ENCODE data around the gene RENBP.

RENBP gene

GRCh38 chrX:153968255-153968654 is 23.8 kb upstream of the RENBP start:
- Histone ChIP-seq H3K9ac (ENCODE audit: low read length) (peak overlapping the region; percentile 60), H3K9me2 (replicated peaks; ENCODE audit: insufficient read depth, low read length) (no peaks in the 10 kb centered on the region), H3K79me2 (ENCODE audit: low read length) (peaks cover 80% of the 10 kb centered on the region), H3K4me2 (ENCODE audit: low read depth, low read length) (peak overlapping the region; percentile 88), H3F3A (ENCODE audit: insufficient read depth, low read length) (peaks cover 33% of the 10 kb centered on the region), H3K27me3 (replicated peaks; ENCODE audit: insufficient read depth, low read length) (no peaks in the 10 kb centered on the region), H3K9me3 (replicated peaks; ENCODE audit: insufficient read depth, low read length) (no peaks in the 10 kb centered on the region), H4K20me1 (ENCODE audit: insufficient read depth, low read length) (peaks cover 23% of the 10 kb centered on the region), H2AFZ (ENCODE audit: low read length) (no peak overlapping the region), H3K4me1 (ENCODE audit: low read length) (peaks cover 15% of the 10 kb centered on the region; the same call in 1 of the 2 replicates), H3K4me3 (ENCODE audit: low read length) (peak overlapping the region; percentile 94), H3K27ac (ENCODE audit: low read length) (peak overlapping the region; percentile 69; the same call in 1 of the 2 replicates), H3K36me3 (replicated peaks; ENCODE audit: insufficient read depth, low read length) (no peaks in the 10 kb centered on the region)
- TF ChIP-seq, protein P1, sequence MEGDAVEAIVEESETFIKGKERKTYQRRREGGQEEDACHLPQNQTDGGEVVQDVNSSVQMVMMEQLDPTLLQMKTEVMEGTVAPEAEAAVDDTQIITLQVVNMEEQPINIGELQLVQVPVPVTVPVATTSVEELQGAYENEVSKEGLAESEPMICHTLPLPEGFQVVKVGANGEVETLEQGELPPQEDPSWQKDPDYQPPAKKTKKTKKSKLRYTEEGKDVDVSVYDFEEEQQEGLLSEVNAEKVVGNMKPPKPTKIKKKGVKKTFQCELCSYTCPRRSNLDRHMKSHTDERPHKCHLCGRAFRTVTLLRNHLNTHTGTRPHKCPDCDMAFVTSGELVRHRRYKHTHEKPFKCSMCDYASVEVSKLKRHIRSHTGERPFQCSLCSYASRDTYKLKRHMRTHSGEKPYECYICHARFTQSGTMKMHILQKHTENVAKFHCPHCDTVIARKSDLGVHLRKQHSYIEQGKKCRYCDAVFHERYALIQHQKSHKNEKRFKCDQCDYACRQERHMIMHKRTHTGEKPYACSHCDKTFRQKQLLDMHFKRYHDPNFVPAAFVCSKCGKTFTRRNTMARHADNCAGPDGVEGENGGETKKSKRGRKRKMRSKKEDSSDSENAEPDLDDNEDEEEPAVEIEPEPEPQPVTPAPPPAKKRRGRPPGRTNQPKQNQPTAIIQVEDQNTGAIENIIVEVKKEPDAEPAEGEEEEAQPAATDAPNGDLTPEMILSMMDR (IDR thresholded peaks at IDR 0.05; ENCODE audit: low read length) = no peak
- TF ChIP-seq EZH2phosphoT487 (IDR thresholded peaks at IDR 0.05; ENCODE audit: low read length) = no peak
- no peak for TF ChIP-seq EZH2 (optimal IDR thresholded peaks at IDR 0.05; ENCODE audit: low read depth, low read length)
- no peak for DNase-seq

DNA sequence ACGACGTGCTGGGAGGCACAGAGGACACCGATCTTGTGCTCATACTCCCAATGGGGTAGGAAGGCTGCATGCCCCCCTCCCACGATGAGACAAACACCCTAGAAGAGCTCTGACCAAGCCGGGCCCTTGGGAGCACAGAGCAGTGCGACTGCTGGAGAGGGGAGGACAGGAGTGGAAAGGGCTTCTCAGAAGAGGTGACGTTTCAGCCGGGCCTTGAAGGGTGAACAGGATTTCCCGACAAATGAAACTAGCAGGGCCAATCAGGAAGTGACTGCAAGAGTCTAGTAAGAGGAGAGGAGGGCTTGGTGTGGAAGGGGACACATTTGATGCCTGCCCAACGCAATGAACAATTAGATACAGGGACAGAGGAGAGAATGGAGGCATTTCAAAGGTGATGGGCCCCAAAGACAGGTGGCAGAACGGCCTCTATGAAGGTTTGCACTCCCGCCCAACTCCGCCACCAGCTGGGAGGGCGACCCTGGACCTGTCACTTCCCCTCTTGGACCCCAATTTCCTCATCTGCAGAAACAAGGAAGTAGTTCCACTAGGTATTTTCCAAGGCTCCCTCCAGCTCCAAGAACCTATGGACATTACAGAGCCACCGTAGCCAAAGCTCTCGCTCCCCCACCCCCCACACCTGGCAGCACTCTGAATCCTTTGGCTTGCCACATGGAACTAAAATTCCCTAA is 23.2 kb upstream of the RENBP start:
- Histone ChIP-seq H2AFZ (ENCODE audit: low read length) (no peak overlapping the region), H3K4me2 (ENCODE audit: low read depth, low read length) (peak overlapping the region; percentile 88)
- DNase-seq = no peak

GRCh38 chrX:153966841-153967535 is 22.5 kb upstream of the RENBP start:
- Histone ChIP-seq H3F3A (ENCODE audit: insufficient read depth, low read length) (peaks cover 27% of the 10 kb centered on the region), H3K4me2 (ENCODE audit: low read depth, low read length) (peak overlapping the region; percentile 88; the same call in 1 of the 2 replicates), H3K36me3 (replicated peaks; ENCODE audit: insufficient read depth, low read length) (no peaks in the 10 kb centered on the region), H3K27me3 (replicated peaks; ENCODE audit: insufficient read depth, low read length) (no peaks in the 10 kb centered on the region), H3K4me3 (ENCODE audit: low read length) (peak overlapping the region; percentile 94; the same call in 1 of the 2 replicates), H3K4me1 (ENCODE audit: low read length) (peaks cover 15% of the 10 kb centered on the region; the same call in 1 of the 2 replicates), H3K9ac (ENCODE audit: low read length) (no peak overlapping the region), H4K20me1 (ENCODE audit: insufficient read depth, low read length) (peaks cover 23% of the 10 kb centered on the region), H3K79me2 (ENCODE audit: low read length) (peaks cover 90% of the 10 kb centered on the region), H3K27ac (ENCODE audit: low read length) (no peak overlapping the region), H3K9me2 (replicated peaks; ENCODE audit: insufficient read depth, low read length) (no peaks in the 10 kb centered on the region), H2AFZ (ENCODE audit: low read length) (no peak overlapping the region), H3K9me3 (replicated peaks; ENCODE audit: insufficient read depth, low read length) (no peaks in the 10 kb centered on the region)
- TF ChIP-seq, protein P1 (IDR thresholded peaks at IDR 0.05; ENCODE audit: low read length) = no peak
- TF ChIP-seq EZH2phosphoT487 (IDR thresholded peaks at IDR 0.05; ENCODE audit: low read length) (no peak), EZH2 (optimal IDR thresholded peaks at IDR 0.05; ENCODE audit: low read depth, low read length) (no peak)
- no peak for DNase-seq

More for the DNA sequence above, 23.2 kb upstream of the RENBP start:
- H3K9ac ChIP-seq (ENCODE audit: low read length) = peak overlapping the region; percentile 60
- no peaks in the 10 kb centered on the region for H3K27me3 ChIP-seq (replicated peaks; ENCODE audit: insufficient read depth, low read length)
- peaks cover 15% of the 10 kb centered on the region; the same call in 1 of the 2 replicates for H3K4me1 ChIP-seq (ENCODE audit: low read length)
- H3K36me3 ChIP-seq (replicated peaks; ENCODE audit: insufficient read depth, low read length) = no peaks in the 10 kb centered on the region
- H3K27ac ChIP-seq (ENCODE audit: low read length) = peak overlapping the region; percentile 69; the same call in 1 of the 2 replicates
- peaks cover 23% of the 10 kb centered on the region for H4K20me1 ChIP-seq (ENCODE audit: insufficient read depth, low read length)
- H3K4me3 ChIP-seq (ENCODE audit: low read length) = peak overlapping the region; percentile 94
- H3K79me2 ChIP-seq (ENCODE audit: low read length) = peaks cover 83% of the 10 kb centered on the region
- H3F3A ChIP-seq (ENCODE audit: insufficient read depth, low read length) = peaks cover 29% of the 10 kb centered on the region
- TF ChIP-seq, protein P1 (IDR thresholded peaks at IDR 0.05; ENCODE audit: low read length) = no peak
- no peak for TF ChIP-seq EZH2phosphoT487 (IDR thresholded peaks at IDR 0.05; ENCODE audit: low read length)
- TF ChIP-seq EZH2 (optimal IDR thresholded peaks at IDR 0.05; ENCODE audit: low read depth, low read length) = no peak
- no peaks in the 10 kb centered on the region for H3K9me2 ChIP-seq (replicated peaks; ENCODE audit: insufficient read depth, low read length)
- H3K9me3 ChIP-seq (replicated peaks; ENCODE audit: insufficient read depth, low read length) = no peaks in the 10 kb centered on the region

Measured in MM.1S (cell line).